SKM-1 treated with dmso at 0.1 percent for 144 hours (cell line): ENCODE measurements around the gene SMC6.
A peak's percentile ranks its signal among the peaks of the same experiment; 100 is the strongest.

Experiments
- DNase-seq: peaks from one replicate; lab custom pipeline; 2025; ENCODE audit not compliant: unreplicated experiment; lab: John Stamatoyannopoulos, UW

The SMC6 gene

GRCh38 chr2:17652681-17653394 lies 100.8 kb downstream of the SMC6 start:
- DNase-seq: no peak

- no peak for DNase-seq
Observed at GRCh38 chr2:17649026-17649425, 104.6 kb downstream of the SMC6 start.

- peak; percentile 25 for DNase-seq
Observed at GRCh38 chr2:17648581-17648980, 105.0 kb downstream of the SMC6 start.

- DNase-seq: no peak
Observed at GRCh38 chr2:17646838-17647701, 106.5 kb downstream of the SMC6 start.

GRCh38 chr2:17646081-17646554 lies 107.5 kb downstream of the SMC6 start:
- peak; percentile 65 for DNase-seq

GRCh38 chr2:17644997-17645720 lies 108.5 kb downstream of the SMC6 start:
- no peak for DNase-seq

- peak; percentile 43 for DNase-seq
Observed at GRCh38 chr2:17643031-17643615, 110.5 kb downstream of the SMC6 start.

- DNase-seq: no peak
Observed at GRCh38 chr2:17640406-17640805, 113.2 kb downstream of the SMC6 start.

- no peak for DNase-seq
Observed at GRCh38 chr2:17638196-17638743, 115.3 kb downstream of the SMC6 start.

- no peak for DNase-seq
Observed at GRCh38 chr2:17637131-17637906, 116.3 kb downstream of the SMC6 start.

GRCh38 chr2:17636257-17636656 lies 117.4 kb downstream of the SMC6 start:
- no peak for DNase-seq

- no peak for DNase-seq
Observed at GRCh38 chr2:17634997-17635396, 118.6 kb downstream of the SMC6 start.

GRCh38 chr2:17630089-17630488 lies 123.5 kb downstream of the SMC6 start:
- DNase-seq: no peak

GRCh38 chr2:17628349-17629261 lies 125.0 kb downstream of the SMC6 start:
- DNase-seq: no peak

- DNase-seq: no peak
Observed at GRCh38 chr2:17627434-17627833, 126.2 kb downstream of the SMC6 start.

GRCh38 chr2:17626986-17627385 lies 126.6 kb downstream of the SMC6 start:
- no peak for DNase-seq

- no peak for DNase-seq
Observed at GRCh38 chr2:17625446-17625845, 128.2 kb downstream of the SMC6 start.

- no peak for DNase-seq
Observed at GRCh38 chr2:17621781-17622180, 131.8 kb downstream of the SMC6 start.

- DNase-seq: no peak
Observed at GRCh38 chr2:17620841-17621240, 132.8 kb downstream of the SMC6 start.
